HG02610 (cell line): Measurements from ENCODE around the gene PKD1L1.
"Not testable (repeated sequence)": the region's sequence is repeated elsewhere in the genome, so short reads cannot be mapped to it uniquely, and the experiment has no call there.

Experiments
- ATAC-seq: cut with Tn5 transposase; IDR thresholded peaks from one replicate; pipeline ENCODE4 v1.9.1; 2021; ENCODE audit warnings: mild to moderate bottlenecking, moderate library complexity; ENCODE audit not compliant: unreplicated experiment

Gene PKD1L1

DNA sequence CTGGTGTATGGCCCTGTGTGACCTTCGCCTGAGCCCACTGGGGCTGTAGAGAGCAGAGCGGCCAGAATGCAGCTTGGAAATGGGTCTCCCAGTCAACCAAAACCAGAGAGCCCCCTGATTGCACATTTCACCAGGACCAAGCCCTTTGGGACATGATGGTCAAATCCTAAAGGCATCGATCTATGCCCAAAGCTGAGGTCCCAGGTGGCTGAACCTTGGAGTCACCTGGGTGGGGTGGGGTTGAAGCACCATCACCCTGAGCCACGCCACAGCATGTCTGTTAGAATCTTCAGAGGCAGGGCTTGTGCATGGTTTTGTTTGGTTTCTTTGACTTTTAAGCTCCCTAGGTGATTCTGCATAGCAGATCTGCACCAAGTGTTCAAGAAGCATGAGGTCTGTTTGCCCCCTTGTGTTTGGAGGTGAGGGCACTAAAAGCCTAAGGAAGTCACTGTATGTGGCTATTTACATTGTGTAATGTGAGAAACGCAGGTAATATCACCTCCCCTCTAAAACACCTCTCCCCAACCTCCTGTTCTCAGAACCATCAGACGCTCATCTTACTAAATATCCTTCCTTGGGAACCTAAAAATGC lies 9.6 kb downstream of the PKD1L1 start:
- no peak for ATAC-seq

DNA sequence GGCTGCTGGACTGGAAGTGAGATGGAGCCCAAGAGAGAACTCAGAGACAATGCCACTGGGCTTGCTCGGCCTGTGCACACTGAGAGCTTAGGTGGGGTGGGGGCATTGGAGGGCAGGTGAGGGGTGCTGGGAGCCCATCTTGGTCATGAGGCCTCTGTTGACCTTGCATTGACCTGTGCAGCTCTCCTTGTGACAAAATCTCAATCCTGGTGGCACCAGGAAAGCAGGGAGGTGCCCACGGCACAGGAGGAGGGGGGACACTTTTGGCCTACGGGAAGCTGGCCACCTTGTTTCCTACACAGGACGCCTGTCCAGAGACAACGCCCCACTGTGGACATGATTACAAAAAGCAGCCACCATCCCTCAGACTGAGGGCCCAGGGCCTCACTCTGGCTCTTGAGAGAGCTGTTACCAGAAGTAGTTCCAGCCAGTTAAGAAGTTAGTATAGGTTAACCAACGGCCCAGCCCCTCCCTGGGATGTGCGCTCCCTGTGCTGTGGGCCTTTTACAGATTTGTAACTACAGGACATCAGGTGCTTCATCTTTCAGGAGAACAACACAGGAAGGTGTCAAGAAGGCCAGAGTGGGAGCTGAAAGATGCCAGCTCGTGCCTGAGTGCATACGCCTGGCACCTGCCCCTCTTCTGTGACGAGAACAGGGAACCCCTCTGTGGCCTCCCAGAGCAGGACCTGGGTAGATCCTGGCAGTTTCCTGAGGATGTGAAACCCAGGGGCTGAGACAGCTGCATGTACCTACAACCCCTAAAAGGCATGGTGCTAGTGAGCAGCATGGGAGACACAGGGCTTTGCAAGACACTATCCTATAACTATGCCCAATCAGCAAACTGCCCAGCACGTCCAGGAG lies 10.3 kb downstream of the PKD1L1 start:
- peak; percentile 33 for ATAC-seq

GRCh38 chr7:47937065-47937687 lies 11.1 kb downstream of the PKD1L1 start:
- peak; percentile 96 for ATAC-seq

- ATAC-seq = no peak
Measured at GRCh38 chr7:47936323-47936722, 11.9 kb downstream of the PKD1L1 start.

DNA sequence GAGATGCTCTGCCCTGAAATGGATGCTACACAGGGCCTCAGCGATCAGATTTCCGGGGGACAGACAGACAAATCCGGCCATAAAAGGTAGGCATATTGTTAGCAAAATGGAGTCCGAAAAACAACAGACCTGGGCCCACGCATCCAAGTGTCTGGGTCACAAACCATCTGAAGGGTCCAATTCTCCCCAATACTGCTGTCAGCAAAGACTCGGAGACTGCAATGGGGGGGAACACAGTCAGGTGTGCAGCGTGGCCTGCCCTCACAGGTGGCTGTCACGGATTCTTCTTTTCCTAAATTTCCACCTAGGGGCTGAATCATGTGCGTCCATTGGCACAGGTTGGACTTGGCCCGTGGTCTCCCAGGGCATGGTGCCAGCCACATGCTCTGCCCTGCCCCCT lies 12.9 kb downstream of the PKD1L1 start:
- ATAC-seq = no peak

DNA sequence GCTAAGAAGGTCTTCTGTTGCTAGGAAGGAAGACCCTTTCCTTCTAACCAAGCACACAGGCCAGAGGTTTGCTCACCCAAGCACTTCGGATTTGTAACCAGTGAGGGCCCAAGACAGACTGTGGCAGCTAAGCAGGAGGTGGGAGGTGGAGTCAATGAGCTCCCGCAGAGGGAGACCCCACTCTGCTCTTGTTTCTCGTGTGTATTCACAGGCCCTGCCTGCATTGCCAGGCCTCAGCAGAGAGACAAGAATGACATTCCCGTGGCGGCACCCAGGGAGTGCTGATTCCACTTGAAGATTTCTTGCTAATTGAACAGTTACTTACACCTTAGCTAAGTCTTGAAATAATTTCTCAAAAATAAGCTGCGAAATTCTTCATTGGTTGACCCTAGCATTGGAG lies 13.4 kb downstream of the PKD1L1 start:
- ATAC-seq = no peak

GRCh38 chr7:47933215-47933614 lies 15.1 kb downstream of the PKD1L1 start:
- no peak for ATAC-seq

GRCh38 chr7:47932466-47933037 lies 15.7 kb downstream of the PKD1L1 start:
- no peak for ATAC-seq

DNA sequence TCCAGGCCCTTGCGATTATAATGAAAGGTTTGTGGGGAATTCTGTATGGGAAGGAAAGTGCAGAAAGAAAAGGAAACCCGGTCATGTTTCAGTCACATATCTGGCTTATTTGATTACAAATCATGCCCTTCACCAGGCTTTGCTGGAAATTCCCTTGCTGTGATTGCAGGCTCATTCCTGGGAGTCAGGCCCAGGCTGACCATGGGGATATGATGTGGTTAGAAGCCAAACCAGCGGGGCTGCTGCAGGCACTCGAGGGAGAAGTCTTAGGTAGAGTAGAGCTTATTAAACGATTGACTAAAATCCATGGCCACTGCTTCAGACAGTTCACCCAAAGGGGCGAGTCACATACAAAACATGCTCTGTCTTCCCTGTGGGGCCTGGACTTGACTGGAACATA lies 16.2 kb downstream of the PKD1L1 start:
- ATAC-seq = no peak

GRCh38 chr7:47931005-47932004 lies 17.0 kb downstream of the PKD1L1 start:
- no peak for ATAC-seq

- no peak for ATAC-seq
Measured at GRCh38 chr7:47924266-47924665, 24.0 kb downstream of the PKD1L1 start.

- ATAC-seq = not testable (repeated sequence)
Measured at GRCh38 chr7:47923081-47923875, 25.0 kb downstream of the PKD1L1 start.

- ATAC-seq = not testable (repeated sequence)
Measured at GRCh38 chr7:47916514-47916913, 31.8 kb downstream of the PKD1L1 start.

DNA sequence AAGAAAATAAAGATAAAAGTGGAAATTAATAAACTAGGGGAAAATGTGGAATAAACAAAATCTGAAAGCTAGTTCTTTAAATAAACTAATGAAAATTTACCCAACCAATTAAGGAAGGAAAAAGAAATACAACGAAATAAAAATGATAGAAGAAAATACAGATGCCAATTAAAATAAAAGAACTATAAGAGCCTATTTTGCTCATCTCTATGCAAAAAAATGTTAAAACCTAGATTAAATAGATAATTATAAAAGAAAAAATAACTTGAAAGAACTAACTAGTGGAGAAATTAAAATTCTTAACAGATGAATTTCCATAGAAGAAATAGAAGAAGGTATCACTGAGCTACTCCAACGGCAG lies 32.7 kb downstream of the PKD1L1 start:
- no peak for ATAC-seq

DNA sequence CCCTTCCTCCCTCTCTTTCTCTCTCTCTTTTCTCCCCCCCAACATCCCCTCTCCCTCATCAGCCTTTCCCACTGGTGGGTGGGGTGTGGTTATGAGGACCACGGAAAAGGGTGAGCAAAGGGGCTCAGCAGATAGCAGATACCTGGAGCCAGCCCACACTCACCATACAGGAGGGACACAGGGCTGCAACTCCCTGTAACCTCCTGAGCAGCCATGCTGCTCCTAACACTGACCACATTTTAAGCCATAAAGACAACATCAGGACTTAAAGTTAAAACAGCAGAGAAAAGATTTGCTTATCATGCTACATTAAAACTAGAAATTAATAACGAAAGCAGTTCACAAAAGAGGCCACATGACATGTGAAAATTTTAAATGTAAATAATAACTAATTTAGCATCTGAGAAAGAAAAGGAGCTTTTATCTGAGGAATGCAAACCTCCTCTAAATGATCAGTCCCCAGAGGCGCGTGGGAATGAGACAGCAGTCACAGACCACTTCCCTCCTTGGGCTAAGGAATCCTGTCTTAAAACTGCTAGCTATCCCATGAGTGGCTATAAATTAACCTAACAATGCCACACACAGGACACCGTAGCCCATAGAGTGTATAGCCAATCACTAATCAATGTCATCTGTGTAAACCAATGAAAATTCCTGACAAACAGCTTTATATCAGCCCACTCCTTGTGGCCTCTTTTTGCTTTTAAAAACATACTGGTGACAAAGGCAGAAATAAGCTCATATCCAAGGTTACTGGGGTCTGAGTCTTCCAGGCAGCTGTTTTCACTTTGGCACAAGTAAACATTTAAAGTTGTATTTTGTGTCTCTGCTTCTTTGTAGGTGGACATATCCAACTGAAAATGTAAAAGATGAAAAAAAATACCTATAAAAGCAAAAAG lies 33.3 kb downstream of the PKD1L1 start:
- no peak for ATAC-seq

- no peak for ATAC-seq
Measured at GRCh38 chr7:47912332-47912731, 35.9 kb downstream of the PKD1L1 start.

GRCh38 chr7:47908720-47909119 lies 39.5 kb downstream of the PKD1L1 start:
- ATAC-seq = no peak

GRCh38 chr7:47907981-47908616 lies 40.2 kb downstream of the PKD1L1 start:
- ATAC-seq = no peak
